HG02610 (cell line): ENCODE results near the gene MSI2.

Source experiments
- ATAC-seq: cut with Tn5 transposase; IDR thresholded peaks from one replicate; pipeline ENCODE4 v1.9.1; 2021; ENCODE audit warnings: mild to moderate bottlenecking, moderate library complexity; ENCODE audit not compliant: unreplicated experiment

MSI2 gene

GRCh38 chr17:57269052-57269451 lies 12.7 kb downstream of the MSI2 start:
- no peak for ATAC-seq

- ATAC-seq = no peak
These were observed 13.4 kb downstream of the MSI2 start for GRCh38 chr17:57269598-57270255.

GRCh38 chr17:57270801-57271245 lies 14.5 kb downstream of the MSI2 start:
- ATAC-seq = no peak

- ATAC-seq = no peak
These were observed 15.5 kb downstream of the MSI2 start for GRCh38 chr17:57271821-57272220.

GRCh38 chr17:57273490-57273889 lies 17.2 kb downstream of the MSI2 start:
- no peak for ATAC-seq

GRCh38 chr17:57274162-57274561 lies 17.8 kb downstream of the MSI2 start:
- no peak for ATAC-seq

- ATAC-seq = peak; percentile 60
These were observed 18.9 kb downstream of the MSI2 start for GRCh38 chr17:57275071-57275764.

- ATAC-seq = no peak
These were observed 20.3 kb downstream of the MSI2 start for GRCh38 chr17:57276621-57277020.

GRCh38 chr17:57277923-57278604 lies 21.7 kb downstream of the MSI2 start:
- no peak for ATAC-seq

GRCh38 chr17:57278740-57279387 lies 22.5 kb downstream of the MSI2 start:
- no peak for ATAC-seq

GRCh38 chr17:57279432-57279831 lies 23.1 kb downstream of the MSI2 start:
- ATAC-seq = no peak

GRCh38 chr17:57281887-57282286 lies 25.6 kb downstream of the MSI2 start:
- no peak for ATAC-seq

- ATAC-seq = no peak
These were observed 26.0 kb downstream of the MSI2 start for GRCh38 chr17:57282296-57282695.

- no peak for ATAC-seq
These were observed 27.1 kb downstream of the MSI2 start for GRCh38 chr17:57283203-57283971.

GRCh38 chr17:57284583-57284982 lies 28.3 kb downstream of the MSI2 start:
- ATAC-seq = no peak

GRCh38 chr17:57284984-57285646 lies 28.8 kb downstream of the MSI2 start:
- no peak for ATAC-seq

GRCh38 chr17:57285701-57286100 lies 29.4 kb downstream of the MSI2 start:
- no peak for ATAC-seq

- ATAC-seq = no peak
These were observed 30.2 kb downstream of the MSI2 start for GRCh38 chr17:57286399-57287105.

- no peak for ATAC-seq
These were observed 31.9 kb downstream of the MSI2 start for GRCh38 chr17:57288040-57288772.
